Uterus (tissue), 2 donors: Measurements from ENCODE around the gene MAL.

Source experiments
- POLR2A ChIP-seq, 2 donors: fragments of 450-650 bp; IDR thresholded peaks; one replicate each; pipeline ENCODE4 v1.6.1; 2016; ENCODE audit warnings: antibody characterized with exemption in 2 of 2, mild to moderate bottlenecking in 1 of 2, moderate library complexity in 1 of 2
- TF ChIP-seq, protein P1 (sequence below), 4 experiments: fragments of 200-600 bp in 2 of 4; fragments of 450-650 bp in 2 of 4; sonication (generic) in 2 of 4; IDR thresholded peaks; one replicate each; pipeline ENCODE4 v1.5.1; 2016 to 2019; ENCODE audit warnings: antibody characterized with exemption in 4 of 4, mild to moderate bottlenecking in 2 of 4, moderate library complexity in 1 of 4

DNA sequence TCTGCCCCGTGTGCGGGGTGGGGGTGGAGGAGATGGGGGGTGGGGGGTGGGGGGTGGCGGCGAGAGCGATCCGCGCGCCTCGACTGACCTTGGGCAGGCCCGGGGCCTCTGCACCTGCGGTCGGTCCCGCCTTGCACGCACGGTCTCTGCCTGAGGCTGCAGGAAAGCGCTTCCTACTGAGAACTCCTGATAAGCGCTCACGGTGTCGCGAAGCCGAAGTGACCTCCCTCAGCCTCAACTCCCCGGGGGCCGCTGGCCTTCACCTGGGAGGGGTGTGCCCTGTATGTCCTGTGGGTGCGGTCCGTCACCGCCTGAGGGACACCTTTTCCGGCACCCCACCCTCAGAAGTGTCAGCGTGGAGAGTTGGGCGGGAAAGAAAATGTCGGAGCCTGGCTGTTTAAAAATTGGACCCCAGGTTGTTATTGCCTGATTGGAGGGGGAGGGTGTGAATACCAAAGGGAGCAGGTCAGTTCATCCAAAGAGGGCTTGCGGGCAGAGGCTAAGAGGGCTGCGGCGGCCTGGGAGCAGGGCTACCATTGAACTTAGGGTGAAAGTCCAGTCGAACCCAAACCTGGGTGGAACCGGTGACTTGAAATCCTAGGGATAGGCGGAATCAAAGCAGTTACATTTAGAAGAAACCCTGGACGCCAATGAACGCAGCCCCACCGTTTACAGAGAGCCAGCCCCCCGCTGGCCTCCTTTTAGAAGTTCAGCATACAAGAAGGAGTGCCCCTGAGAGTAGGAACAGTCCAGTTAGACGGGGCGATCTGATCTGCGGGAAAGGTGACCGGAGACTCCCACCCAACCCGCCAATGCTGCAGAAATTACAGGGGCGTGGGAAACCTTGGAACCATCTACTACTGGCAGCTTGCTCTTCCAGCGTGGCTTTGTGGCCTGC lies 1.2 kb downstream of the MAL start:
- TF ChIP-seq POLR2A (IDR thresholded peaks at IDR 0.05), result no peak
- TF ChIP-seq, protein P1, sequence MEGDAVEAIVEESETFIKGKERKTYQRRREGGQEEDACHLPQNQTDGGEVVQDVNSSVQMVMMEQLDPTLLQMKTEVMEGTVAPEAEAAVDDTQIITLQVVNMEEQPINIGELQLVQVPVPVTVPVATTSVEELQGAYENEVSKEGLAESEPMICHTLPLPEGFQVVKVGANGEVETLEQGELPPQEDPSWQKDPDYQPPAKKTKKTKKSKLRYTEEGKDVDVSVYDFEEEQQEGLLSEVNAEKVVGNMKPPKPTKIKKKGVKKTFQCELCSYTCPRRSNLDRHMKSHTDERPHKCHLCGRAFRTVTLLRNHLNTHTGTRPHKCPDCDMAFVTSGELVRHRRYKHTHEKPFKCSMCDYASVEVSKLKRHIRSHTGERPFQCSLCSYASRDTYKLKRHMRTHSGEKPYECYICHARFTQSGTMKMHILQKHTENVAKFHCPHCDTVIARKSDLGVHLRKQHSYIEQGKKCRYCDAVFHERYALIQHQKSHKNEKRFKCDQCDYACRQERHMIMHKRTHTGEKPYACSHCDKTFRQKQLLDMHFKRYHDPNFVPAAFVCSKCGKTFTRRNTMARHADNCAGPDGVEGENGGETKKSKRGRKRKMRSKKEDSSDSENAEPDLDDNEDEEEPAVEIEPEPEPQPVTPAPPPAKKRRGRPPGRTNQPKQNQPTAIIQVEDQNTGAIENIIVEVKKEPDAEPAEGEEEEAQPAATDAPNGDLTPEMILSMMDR (IDR thresholded peaks at IDR 0.05), result no peak
